HEK293 (cell line): ENCODE results near the gene PARD6G.

Source experiments
- ZEB2 ChIP-seq: fragments of 450-650 bp; formaldehyde crosslinking; IDR thresholded peaks from 2 replicates; pipeline ENCODE4 v1.5.1; 2016; ENCODE audit warnings: missing biosample characterization, missing genetic modification characterization
- ZFP3 ChIP-seq: fragments of 450-650 bp; formaldehyde crosslinking; IDR thresholded peaks from 2 replicates; pipeline ENCODE4 v1.5.1; 2016; ENCODE audit warnings: low read depth, missing biosample characterization, missing genetic modification characterization
- ZNF248 ChIP-seq: fragments of 450-650 bp; formaldehyde crosslinking; IDR thresholded peaks from 2 replicates; pipeline ENCODE4 v1.5.1; 2017; ENCODE audit warnings: missing biosample characterization, missing genetic modification characterization
- ZNF600 ChIP-seq: fragments of 450-650 bp; formaldehyde crosslinking; IDR thresholded peaks from 2 replicates; pipeline ENCODE4 v1.5.1; 2016; ENCODE audit warnings: missing biosample characterization, missing genetic modification characterization
- ZNF670 ChIP-seq: fragments of 450-650 bp; formaldehyde crosslinking; IDR thresholded peaks from 2 replicates; pipeline ENCODE4 v1.5.1; 2016; ENCODE audit warnings: missing biosample characterization, missing genetic modification characterization, low read depth
- TF ChIP-seq, protein P1 (sequence below): fragments of 450-650 bp; formaldehyde crosslinking; IDR thresholded peaks from 2 replicates; pipeline ENCODE4 v1.5.1; 2016; ENCODE audit warnings: missing biosample characterization, missing genetic modification characterization
- TF ChIP-seq, protein P2 (sequence below): fragments of 450-650 bp; formaldehyde crosslinking; IDR thresholded peaks from 2 replicates; pipeline ENCODE4 v1.5.1; 2016; ENCODE audit warnings: missing biosample characterization, missing genetic modification characterization

GRCh38 chr18:80184243-80184772 lies 63.0 kb downstream of the PARD6G start:
- no peak for TF ChIP-seq ZNF248 (tag by site-specific recombination)
- TF ChIP-seq ZNF670 (tag by site-specific recombination), result no peak
- no peak for TF ChIP-seq ZEB2 (tag by site-specific recombination)
- TF ChIP-seq, protein P1, sequence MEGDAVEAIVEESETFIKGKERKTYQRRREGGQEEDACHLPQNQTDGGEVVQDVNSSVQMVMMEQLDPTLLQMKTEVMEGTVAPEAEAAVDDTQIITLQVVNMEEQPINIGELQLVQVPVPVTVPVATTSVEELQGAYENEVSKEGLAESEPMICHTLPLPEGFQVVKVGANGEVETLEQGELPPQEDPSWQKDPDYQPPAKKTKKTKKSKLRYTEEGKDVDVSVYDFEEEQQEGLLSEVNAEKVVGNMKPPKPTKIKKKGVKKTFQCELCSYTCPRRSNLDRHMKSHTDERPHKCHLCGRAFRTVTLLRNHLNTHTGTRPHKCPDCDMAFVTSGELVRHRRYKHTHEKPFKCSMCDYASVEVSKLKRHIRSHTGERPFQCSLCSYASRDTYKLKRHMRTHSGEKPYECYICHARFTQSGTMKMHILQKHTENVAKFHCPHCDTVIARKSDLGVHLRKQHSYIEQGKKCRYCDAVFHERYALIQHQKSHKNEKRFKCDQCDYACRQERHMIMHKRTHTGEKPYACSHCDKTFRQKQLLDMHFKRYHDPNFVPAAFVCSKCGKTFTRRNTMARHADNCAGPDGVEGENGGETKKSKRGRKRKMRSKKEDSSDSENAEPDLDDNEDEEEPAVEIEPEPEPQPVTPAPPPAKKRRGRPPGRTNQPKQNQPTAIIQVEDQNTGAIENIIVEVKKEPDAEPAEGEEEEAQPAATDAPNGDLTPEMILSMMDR, result no peak
- TF ChIP-seq ZNF600 (tag by site-specific recombination), result no peak
- TF ChIP-seq, protein P2, sequence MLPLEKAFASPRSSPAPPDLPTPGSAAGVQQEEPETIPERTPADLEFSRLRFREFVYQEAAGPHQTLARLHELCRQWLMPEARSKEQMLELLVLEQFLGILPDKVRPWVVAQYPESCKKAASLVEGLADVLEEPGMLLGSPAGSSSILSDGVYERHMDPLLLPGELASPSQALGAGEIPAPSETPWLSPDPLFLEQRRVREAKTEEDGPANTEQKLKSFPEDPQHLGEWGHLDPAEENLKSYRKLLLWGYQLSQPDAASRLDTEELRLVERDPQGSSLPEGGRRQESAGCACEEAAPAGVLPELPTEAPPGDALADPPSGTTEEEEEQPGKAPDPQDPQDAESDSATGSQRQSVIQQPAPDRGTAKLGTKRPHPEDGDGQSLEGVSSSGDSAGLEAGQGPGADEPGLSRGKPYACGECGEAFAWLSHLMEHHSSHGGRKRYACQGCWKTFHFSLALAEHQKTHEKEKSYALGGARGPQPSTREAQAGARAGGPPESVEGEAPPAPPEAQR, result no peak
- TF ChIP-seq ZFP3 (tag by site-specific recombination), result no peak
